ENCODE data around the gene ARID5A.

The ARID5A gene

GRCh38 chr2:96558485-96558884, 21.9 kb downstream of the ARID5A start:
- DNase-seq, result no peak

GRCh38 chr2:96564026-96564425, 27.5 kb downstream of the ARID5A start:
- no peak for DNase-seq

GRCh38 chr2:96564563-96564962, 28.0 kb downstream of the ARID5A start:
- no peak for DNase-seq

GRCh38 chr2:96565111-96565510, 28.6 kb downstream of the ARID5A start:
- DNase-seq, result no peak

GRCh38 chr2:96568094-96568493, 31.5 kb downstream of the ARID5A start:
- DNase-seq, result no peak

- no peak for DNase-seq
These were observed 37.8 kb downstream of the ARID5A start for GRCh38 chr2:96574364-96574763.

GRCh38 chr2:96575785-96576456, 39.4 kb downstream of the ARID5A start:
- DNase-seq, result no peak

GRCh38 chr2:96577501-96577900, 40.9 kb downstream of the ARID5A start:
- no peak for DNase-seq

- DNase-seq, result no peak
These were observed 42.2 kb downstream of the ARID5A start for GRCh38 chr2:96578731-96579130.

GRCh38 chr2:96579422-96579821, 42.9 kb downstream of the ARID5A start:
- no peak for DNase-seq

- DNase-seq, result no peak
These were observed 44.2 kb downstream of the ARID5A start for GRCh38 chr2:96580771-96581170.

- no peak for DNase-seq
These were observed 47.5 kb downstream of the ARID5A start for GRCh38 chr2:96584017-96584416.

GRCh38 chr2:96587843-96588242, 51.3 kb downstream of the ARID5A start:
- no peak for DNase-seq

- DNase-seq, result no peak
These were observed 54.5 kb downstream of the ARID5A start for GRCh38 chr2:96591054-96591453.

- DNase-seq, result no peak
These were observed 54.9 kb downstream of the ARID5A start for GRCh38 chr2:96591494-96591893.

- DNase-seq, result no peak
These were observed 57.7 kb downstream of the ARID5A start for GRCh38 chr2:96594282-96594681.

- DNase-seq, result peak; percentile 37
These were observed 58.2 kb downstream of the ARID5A start for GRCh38 chr2:96594691-96595152.

- DNase-seq, result no peak
These were observed 60.0 kb downstream of the ARID5A start for GRCh38 chr2:96596596-96596995.

- no peak for DNase-seq
These were observed 63.4 kb downstream of the ARID5A start for GRCh38 chr2:96599941-96600340.

GRCh38 chr2:96601382-96602292, 65.1 kb downstream of the ARID5A start:
- DNase-seq, result no peak

Data from CD4-positive, alpha-beta T cell treated with Interleukin-12 subunit alpha and Interleukin-12 subunit beta, for 1 hour (primary cell).